Left lobe of liver (tissue), 2 donors: ENCODE data around the gene PIP5KL1. TPM values are rescaled to one million over a fixed set of nuclear protein-coding genes. Genes with fewer than 3 reads are reported as not detected.

Experiments
- ATAC-seq: fragments of 200-7000 bp; cut with Tn5 transposase; one replicate; pipeline ENCODE4 v1.9.1; 2020; ENCODE audit warnings: mild to moderate bottlenecking, moderate library complexity
- DNase-seq: peaks from one replicate; pipeline ENCODE4 v3.0.0-alpha.2; 2020; ENCODE audit warnings: low spot score
- total RNA-seq: library from RNA; stranded (reverse); gene quantifications from one replicate; pipeline ENCODE4 v1.2.1, GENCODE V29; 2021
- donor health status: DM: no; HTN: no; CAD: no; lungs with moderate emphysema.
- donor health status: DM: no; HTN: yes; CAD: no.

Gene PIP5KL1
- total RNA-seq, 1 donor from 2014 or later: 0.40 TPM

DNA sequence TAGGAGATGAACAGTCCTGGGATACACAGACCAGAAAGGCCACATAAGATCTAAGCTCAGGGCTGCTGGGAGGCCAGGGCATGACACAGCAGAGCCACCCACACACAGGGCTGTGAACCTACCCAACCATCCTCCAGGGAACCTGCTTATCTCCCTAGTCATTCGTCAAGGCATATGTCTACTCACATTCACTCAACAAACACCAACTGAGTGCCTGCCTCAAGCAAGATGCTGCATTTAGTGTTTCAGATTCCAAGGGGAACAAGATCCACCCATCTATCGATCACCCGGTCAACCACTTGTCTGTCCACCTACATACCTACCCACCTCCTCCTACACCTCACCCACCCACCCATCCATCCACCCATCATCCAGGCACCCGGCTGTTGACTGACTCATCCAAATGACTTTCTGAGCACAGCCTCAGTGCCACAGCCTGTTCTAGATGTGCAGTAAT is 5.2 kb upstream of the PIP5KL1 start:
- DNase-seq: no peak
- ATAC-seq: no peak

DNA sequence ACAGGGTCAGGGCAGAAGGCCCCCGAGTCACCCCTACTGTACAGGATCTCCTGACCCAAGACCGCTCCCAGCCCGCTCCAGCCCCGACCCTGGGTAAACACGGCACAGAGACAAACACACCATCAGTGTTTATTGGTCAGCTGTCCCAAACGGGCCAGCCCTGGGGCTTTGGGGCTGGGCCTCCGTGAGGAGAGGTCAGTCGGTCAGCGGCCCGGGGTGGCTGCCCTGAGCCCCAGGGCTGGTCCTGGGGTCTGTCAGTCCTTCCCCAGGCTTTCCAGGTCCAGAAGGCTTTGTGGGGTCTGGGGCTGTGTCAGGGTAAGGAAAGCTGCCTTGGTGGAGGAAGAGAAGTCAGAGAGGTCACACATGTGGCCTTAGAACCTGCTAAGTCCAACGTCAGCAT is 4.4 kb upstream of the PIP5KL1 start:
- no peak for ATAC-seq

DNA sequence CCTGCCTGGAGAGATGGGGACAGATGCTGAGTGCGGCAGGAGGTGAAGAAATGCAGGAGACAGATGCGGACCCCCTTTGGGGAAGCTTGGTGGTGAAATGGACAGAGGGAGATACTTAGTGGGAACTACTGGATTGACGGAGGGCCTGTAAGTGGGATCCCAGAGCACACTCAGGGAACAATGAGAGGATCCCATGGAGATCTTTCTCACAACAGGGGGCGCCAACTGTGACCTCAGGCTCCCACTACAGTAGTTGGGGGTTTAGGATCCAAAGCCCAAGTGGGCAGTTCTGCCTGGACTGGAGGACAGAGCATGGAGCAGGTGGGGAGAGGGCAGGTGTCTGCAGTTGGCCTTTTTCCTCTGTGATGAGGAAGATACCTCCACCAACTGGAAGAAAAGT is 3.7 kb upstream of the PIP5KL1 start:
- DNase-seq (no peak), ATAC-seq (no peak)

More for the DNA sequence above, 4.4 kb upstream of the PIP5KL1 start:
- DNase-seq: no peak

DNA sequence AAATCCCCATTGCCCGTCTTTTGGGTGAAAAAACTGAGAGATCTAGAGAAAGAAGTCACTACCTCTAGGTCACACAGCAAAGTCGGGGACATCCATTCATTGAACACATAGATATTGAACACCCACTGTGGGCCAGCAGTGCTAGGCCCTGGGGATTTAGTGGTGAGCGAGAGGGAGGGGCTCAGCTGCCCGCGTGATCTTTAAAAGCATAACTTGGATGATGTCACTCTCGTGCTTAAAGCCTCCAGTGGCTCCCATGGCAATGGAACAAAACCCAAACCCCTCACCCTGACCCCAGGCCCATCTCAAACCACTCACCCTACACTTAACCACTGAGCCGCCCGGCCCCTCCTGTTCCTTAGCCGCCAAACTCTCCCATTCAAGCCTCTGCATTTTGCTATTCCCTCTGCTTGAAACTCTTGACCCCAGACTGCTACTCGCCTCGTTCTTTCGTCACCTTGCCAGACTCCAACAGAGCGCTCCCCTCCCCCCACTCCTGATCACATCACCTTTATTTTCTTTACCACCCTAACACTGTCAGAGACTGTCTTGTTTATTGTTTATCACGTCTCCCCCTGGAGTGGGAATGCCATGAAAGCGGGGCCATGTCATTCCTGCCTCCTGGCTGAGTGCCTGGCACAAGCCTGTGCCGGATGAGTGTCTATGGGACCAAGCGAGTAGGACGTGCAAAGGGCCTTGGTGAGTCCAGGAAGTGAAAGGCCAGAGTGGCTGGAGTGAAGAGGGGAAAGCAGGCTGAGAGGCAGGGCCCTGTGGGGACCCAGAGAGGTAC is 710 bp upstream of the PIP5KL1 start:
- ATAC-seq: peak; percentile 19

DNA sequence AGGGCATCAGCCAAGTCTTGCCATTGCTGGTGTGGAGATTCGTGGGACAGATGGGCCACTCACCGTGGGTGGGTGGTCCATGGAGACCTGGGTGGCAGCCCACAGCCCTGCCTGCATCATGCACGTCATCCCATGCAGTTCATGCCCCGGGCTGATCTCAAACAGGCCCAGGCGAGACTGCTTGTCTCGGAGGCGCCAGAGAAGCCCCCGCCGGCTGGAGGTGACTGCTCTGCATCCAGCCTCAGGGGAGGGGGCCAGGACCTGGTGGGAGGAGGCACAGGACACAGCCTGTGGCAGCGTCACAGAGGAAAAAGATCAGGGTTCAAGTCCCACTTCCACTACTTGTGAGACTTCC is 975 bp downstream of the PIP5KL1 start:
- no peak for ATAC-seq
- no peak for DNase-seq

More for the DNA sequence above, 710 bp upstream of the PIP5KL1 start:
- no peak for DNase-seq

DNA sequence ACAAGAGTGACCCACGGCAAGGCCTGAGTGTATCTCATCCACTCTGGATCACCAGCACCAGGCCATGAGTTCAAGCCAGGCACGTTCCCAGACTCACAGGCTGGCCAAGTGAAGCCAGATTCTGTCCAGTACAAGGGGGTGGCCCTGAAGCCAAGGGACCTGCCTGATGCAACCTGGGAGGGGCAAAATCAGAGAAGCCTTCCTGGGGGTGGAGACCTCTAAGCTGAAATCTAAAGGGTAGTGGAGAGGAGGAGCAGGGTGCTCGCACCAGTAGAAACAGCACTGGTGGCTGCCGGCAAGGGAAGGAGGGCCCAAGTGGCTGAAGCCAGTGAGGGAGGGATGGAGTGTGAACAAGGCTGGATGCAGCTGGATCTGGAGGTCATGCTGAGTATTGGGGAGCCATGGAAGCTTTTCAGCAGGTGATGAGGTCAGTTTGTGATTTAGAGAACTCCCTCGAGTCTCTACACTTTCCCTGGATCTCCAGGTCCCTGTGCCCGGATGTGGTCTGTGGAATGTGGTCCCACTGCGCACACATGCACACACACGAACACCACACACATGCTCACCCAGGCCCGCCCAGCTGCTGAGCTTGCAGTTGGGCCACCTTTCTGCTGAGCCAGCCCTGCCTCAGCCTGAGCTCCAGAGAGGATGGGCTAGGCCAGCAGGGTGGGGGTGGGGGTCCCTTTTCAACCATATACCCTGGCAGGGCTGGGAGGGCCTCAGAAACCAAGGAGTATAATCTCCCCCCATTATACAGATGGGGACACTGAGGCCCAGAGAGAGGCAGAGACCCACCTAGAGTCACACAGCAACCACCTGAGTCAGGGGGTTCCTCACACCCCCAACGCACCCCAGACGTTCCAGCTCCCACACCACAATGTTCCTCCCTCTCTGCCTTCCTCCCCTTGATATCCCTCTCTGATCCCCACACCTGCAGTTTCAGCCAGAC is 1.6 kb downstream of the PIP5KL1 start:
- ATAC-seq (no peak), DNase-seq (no peak)

DNA sequence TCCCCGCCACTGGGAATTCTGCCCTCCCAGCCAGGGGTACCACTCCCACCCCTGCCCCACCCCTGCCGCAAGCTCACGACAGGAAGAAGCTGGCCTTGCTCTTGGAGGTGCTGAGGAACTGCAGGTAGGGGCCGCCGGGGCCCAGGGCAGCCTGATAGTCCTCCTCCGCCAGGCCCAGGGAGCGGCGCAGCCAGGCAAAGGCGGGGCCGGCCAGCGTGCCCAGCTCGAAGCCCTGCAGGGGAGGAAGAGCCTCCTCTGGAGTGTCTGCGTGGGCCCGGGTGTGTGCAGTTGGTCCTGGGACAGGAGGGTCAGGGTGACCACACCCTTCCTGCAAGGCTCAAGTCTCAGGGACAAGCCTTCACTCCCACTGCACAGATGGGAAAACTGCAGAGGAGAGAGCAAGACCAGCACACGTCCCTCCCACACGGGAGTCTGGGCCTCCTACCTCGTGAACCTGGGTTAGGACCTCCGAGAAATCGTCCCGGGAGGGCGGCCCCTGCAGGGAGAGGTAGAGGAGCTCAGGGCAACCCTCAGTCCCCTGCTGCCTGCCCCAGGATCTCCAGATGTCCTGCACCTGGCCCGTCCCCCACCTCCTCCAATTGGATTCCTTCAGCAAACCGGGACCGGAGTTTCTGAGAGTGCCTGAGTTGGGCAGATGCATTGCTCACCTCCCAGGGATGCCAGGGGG is 2.4 kb downstream of the PIP5KL1 start:
- DNase-seq (no peak), ATAC-seq (peak; percentile 43)

DNA sequence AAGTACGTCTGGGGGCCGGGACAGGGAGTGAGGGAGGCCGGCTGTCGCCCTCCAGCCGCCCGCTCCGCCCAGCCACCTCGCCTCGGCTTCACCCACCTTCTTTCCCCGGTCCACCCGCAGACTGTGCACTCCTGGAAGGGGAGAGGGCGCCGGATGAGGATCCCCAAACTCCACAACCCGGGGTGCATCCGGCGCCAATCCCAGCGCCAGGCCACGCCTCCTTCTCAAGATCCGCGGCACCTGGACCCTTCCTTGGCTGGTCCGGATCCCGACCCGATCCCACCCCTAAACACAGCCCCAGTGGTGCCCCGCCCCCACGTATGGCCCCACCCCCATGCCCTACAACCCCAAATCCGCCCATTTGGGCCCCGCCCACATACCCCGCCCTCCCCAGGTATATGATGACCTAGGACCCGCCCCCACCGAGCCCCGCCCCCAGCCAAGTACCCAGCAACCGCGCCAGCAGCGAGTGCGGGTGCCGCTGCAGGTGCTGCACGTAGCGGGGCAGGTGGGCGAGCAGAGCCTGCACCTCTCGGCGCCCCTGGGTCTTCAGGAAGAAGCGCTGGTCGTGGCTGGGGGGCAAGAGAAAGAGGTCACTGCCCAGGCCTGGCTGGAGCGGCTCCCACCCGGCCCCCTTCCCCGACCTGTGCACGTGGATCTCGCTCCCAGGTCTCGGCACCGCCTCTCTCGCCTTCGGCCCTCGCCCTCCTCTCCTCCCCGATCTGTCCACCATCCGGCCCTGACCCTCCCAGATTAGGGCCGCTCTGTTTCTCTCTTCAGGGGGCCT is 3.2 kb downstream of the PIP5KL1 start:
- peak; percentile 6 for ATAC-seq
- no peak for DNase-seq

DNA sequence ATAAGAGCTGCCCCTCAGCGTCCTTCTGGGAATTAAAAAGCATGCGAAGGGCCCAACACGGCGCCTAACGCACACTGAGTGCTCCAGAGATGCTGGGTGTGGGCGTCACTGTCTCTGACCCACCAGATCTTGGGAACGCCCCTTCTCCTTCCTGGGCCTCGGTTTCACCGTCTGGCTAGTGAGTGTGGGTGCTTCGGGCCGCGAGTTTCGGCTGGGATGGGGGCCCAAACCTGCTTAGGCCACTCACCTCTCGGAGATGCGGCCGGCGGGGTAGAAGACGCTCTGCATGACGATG is 3.7 kb downstream of the PIP5KL1 start:
- DNase-seq (no peak), ATAC-seq (no peak)

DNA sequence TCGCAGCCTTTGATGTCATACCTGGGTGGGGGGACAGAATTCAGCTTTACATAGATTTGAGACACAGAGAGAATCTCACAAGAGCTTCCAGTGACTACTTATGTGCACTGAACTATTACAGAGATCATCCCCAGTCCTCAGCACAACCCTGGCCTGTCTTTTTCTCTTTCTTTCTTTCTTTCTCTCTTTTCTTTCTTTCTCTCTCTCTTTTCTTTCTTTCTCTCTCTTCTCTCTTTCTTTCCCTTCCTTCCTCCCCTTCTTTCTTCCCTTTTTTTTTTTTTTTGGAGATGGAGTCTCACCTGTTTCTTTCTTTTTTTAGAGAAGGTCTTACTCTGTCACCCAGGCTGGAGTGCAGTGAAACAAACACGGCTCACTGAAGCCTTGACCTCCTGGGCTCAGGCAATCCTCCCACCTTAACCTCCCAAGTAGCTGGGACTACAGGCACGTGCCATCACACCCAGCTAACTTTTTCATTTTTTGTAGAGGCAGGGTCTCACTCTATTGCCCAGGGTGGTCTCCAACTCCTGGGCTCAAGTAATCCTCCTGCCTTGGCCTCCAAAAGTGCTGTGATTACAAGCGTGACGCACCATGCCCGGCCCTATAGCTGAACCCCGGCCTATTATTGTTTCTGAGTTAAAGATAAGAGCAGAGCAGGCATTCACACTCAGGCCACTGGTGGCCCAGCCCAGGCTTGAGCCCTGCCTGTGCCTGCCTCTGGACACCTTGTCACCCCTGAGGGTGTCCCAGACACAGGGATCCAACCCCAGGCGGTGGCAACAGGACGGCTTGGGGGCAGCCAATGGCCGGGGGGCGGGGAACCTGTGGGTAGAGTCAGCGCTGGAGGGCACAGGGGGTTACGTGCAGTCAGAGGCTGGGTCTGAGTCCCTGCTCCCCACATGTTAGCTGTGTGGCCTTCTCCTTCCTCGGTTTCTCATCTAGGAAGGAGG is 4.3 kb downstream of the PIP5KL1 start:
- DNase-seq: no peak

DNA sequence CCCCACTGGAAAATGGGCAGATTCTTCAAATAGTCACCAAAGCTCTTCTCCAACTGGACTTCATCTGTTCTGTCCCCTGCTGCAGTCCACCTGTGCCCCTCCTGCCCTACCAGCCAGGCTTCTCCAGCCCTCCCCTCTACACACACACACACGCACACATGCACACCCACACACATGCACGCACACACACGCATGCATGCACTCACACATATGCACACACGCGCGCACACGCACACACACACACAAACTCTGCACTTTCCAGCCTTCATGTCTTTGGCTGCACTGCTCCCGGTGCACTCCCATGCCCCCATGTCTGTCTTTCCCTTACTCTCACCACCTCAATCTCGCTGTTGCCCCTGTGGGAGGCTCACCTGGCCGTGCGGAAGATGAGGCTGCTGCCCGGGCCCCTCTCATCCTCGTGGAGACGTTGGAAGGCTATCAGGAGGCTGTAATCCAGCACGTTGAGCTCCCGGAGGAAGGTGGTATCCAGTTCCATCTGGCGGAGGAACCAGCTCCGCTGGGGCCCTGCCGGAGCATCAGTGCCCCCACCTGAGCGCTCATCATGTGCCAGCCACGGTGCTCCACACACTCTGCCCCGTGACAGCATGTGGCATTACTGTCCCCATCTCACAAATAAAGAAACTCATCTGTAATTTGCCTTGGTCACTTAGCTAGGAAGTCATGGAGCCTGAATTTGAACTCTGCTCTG is 5.7 kb downstream of the PIP5KL1 start:
- DNase-seq (no peak), ATAC-seq (no peak)

More for the DNA sequence above, 4.3 kb downstream of the PIP5KL1 start:
- no peak for ATAC-seq

DNA sequence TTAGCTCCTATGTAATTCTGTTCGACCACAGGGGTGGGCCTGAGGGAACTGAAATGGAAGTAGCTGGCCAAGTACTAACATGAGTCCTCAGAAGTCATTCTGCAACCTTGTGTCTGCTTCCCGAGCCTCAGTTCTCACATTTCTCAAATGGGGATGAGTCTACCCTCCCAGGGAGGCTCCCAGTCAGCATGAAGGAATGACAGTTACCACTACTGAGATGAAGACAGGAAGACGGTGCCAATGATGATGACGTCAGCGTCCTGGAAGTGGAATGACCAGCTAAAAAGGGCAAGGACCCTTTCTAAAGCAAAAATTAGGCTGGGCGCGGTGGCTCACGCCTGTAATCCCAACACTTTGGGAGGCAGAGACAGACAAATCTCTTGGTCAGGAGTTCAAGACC is 6.8 kb downstream of the PIP5KL1 start:
- no peak for ATAC-seq
- no peak for DNase-seq

DNA sequence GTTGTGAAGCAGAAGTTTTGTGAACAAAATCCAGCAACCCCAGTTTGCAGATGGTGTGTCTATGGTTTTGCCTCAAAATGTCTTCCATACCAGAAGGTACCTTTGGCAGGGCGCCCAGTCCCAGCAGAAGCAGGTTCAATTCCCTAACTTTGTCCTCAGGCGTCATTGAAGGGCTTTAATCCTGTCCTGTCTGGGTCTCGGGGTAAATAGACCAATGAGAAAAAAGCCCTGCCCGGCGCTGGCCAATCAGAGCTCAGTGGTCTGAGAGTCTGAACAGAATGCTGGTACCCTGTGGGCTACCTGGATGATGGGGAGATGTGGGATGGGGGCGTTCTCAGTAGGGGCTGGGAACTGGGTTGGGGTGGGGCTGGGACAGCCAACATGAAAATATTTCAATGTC is 7.5 kb downstream of the PIP5KL1 start:
- ATAC-seq (no peak), DNase-seq (no peak)

DNA sequence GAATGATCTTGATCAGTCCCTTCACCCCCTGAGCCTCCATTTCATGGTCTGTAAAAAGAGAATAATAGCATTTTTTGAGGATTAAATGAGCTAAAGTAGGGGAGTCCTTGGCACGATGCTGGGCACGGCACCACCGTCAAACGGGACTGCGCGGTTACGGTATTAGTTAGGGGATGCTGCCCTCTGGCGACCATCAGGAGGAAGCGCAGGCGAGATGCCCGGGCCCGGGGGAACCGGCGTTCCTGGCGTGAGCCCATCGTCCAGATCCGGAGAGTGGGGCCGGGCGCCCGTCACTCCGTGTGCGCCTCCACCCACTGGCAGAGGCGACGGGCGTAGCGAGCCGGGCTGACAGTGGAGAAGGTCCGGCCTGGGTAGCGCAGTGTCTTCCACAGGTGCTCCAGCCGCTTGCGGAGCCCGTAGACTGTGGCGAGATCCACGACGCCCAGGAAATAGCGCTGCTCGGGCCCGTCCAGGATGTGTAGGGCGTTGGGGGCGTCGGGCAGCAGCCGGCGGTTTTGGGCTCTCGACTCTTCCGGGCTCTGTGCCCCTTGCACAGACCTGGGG is 8.9 kb downstream of the PIP5KL1 start:
- DNase-seq (peak; percentile 76), ATAC-seq (peak; percentile 65)

DNA sequence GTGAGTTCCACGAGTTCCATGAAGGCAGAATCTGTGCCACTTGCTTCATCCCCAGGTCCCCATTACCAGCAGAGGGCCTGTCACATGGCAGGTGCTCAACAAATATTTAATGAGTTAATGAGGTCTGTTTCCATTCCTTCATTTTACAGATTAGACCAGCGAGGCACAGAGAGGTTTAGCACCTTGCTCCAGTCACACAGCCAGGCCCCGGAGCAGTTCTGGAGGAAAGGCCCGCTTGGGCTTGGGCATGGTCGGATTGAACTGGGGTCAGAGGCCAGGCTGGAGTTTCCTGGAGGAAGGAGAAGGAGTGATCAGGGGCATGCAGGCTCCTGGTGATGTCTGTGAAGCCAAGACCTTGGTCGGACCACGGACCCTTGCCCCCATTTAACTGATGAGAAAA is 9.8 kb downstream of the PIP5KL1 start:
- ATAC-seq: no peak
- DNase-seq: no peak

DNA sequence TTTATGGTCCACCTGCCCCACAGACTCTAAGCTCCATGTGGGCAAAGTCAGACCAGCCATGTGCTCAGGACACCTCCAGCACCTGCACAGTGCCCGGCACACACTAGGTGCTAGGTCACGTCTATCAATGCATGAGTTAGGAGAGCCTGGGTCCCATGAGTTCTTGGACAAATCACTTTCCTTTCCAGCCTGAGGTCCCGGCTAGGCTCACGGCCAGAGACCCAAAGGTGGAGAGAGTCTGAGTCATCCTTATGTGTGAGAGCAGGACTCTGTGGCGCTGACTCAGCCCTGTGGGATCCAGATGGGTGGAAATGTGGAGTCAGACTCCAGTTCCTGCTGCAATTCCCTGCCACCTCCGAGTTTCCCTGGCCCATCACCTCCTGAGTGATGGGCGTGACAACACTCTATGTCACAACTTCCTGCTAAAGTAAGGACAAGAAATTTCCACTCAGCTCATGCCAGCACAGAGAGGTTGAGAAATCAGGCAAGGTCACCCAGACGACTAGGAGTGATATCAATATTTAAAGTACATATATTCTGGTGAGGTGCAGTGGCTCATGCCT is 11.2 kb downstream of the PIP5KL1 start:
- peak; percentile 13 for ATAC-seq
- peak; percentile 69 for DNase-seq

DNA sequence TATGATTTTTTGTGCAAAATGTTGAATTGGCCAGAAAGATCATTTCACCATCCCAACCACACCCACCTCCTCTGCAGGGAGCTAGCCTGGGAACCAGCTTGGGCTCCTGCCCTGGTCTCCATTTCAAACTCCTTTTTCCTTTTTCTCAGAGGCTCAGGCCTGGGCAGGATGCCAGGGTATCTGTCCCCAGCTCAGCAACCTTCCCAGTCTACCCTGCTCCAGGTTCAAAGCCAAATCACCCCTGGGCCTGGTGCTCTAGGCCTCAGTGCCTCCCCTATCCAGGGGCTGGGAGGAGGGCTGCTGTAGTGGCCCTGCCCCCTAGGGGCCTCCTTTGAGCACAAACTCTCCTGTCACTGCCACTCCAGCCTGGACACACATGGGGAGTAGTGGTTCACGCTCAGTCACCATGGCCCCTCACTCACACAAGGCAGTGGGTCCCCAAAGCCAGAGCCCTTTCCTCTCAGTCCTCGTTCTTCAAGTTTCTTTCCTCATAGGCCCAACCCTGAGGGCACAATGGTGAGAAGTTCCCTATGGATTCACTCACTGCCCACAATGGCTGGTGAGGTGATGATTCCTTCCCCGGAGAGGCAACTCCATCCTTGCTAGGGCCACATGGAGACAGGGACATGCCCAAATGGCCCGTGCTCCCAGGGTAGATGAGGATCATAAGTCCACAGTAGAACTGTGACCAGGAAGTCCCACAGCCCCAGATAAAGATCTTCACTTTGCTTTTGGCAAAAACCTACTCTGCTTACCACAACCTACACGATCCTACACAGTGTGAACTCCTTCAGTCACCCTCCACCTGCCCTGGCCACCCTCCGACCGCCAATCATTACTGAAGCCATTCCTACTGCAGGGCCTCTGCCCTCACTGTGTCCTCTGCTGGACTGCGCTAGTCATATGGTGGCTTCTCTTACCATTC is 12.1 kb downstream of the PIP5KL1 start:
- DNase-seq: no peak
- ATAC-seq: no peak
